GM21529 (cell line): ENCODE data around the gene CFAP77.

ENCODE experiments used
- ATAC-seq: cut with Tn5 transposase; IDR thresholded peaks from one replicate; pipeline ENCODE4 v1.9.1; 2021; ENCODE audit not compliant: unreplicated experiment

Gene CFAP77

GRCh38 chr9:132486706-132487350 lies 76.8 kb downstream of the CFAP77 start:
- no peak for ATAC-seq

GRCh38 chr9:132487351-132487791 lies 77.4 kb downstream of the CFAP77 start:
- ATAC-seq: no peak

GRCh38 chr9:132487980-132488535 lies 78.0 kb downstream of the CFAP77 start:
- ATAC-seq: no peak

- no peak for ATAC-seq
Measured at GRCh38 chr9:132488626-132489025, 78.6 kb downstream of the CFAP77 start.

- no peak for ATAC-seq
Measured at GRCh38 chr9:132489536-132489935, 79.5 kb downstream of the CFAP77 start.

- ATAC-seq: no peak
Measured at GRCh38 chr9:132494857-132495256, 84.8 kb downstream of the CFAP77 start.

- ATAC-seq: no peak
Measured at GRCh38 chr9:132497731-132498130, 87.7 kb downstream of the CFAP77 start.

- no peak for ATAC-seq
Measured at GRCh38 chr9:132498531-132499210, 88.7 kb downstream of the CFAP77 start.

GRCh38 chr9:132499251-132499650 lies 89.2 kb downstream of the CFAP77 start:
- no peak for ATAC-seq

GRCh38 chr9:132500193-132500592 lies 90.2 kb downstream of the CFAP77 start:
- no peak for ATAC-seq

GRCh38 chr9:132502480-132502879 lies 92.5 kb downstream of the CFAP77 start:
- ATAC-seq: no peak

GRCh38 chr9:132503116-132503515 lies 93.1 kb downstream of the CFAP77 start:
- no peak for ATAC-seq

- ATAC-seq: no peak
Measured at GRCh38 chr9:132504488-132504887, 94.5 kb downstream of the CFAP77 start.

GRCh38 chr9:132505991-132506655 lies 96.1 kb downstream of the CFAP77 start:
- ATAC-seq: no peak

GRCh38 chr9:132506977-132507669 lies 97.1 kb downstream of the CFAP77 start:
- no peak for ATAC-seq

GRCh38 chr9:132507670-132508469 lies 97.9 kb downstream of the CFAP77 start:
- ATAC-seq: no peak

GRCh38 chr9:132509928-132510874 lies 100.2 kb downstream of the CFAP77 start:
- ATAC-seq: no peak

- ATAC-seq: no peak
Measured at GRCh38 chr9:132511191-132511999, 101.4 kb downstream of the CFAP77 start.
